ENCODE measurements around the gene HLA-DMB. TPM values are rescaled to one million over a fixed set of nuclear protein-coding genes. Genes with fewer than 3 reads are reported as not detected.

The HLA-DMB gene
- total RNA-seq, 2 experiments from 2014 or later: 4.6 to 6.0 TPM

- Mint-ChIP-seq H3K4me1 (ENCODE audit: low read depth) (peaks cover 49% of the 10 kb centered on the region), H3K27ac (no peak overlapping the region), H3K36me3 (ENCODE audit: low read depth) (peaks cover 100% of the 10 kb centered on the region), H3K9me3 (no peaks in the 10 kb centered on the region), H3K27me3 (no peaks in the 10 kb centered on the region), H3K4me3 (no peak overlapping the region)
- ChIA-PET POLR2A (interaction anchor here (0.7 to 12.1 kb wide), 5 partner anchors 9 to 133 kb away, joined by 3 to 325 read pairs (median 7); partner anchors contain the start of genes BRD2, HLA-DMA and HLA-DMB), CTCF (interaction anchor here (13.1 kb wide), 1 partner anchor 22 kb away, joined by 177 read pairs; the partner anchor contains the start of gene HLA-DMA)
- TF ChIP-seq CTCF (IDR thresholded peaks at IDR 0.05): no peak
- no peak overlapping the region for H3K27ac ChIP-seq (ENCODE audit: low read depth in 1 of 2, low read length in 2 of 2)
- ATAC-seq (ENCODE audit: poor library complexity) (no peak), DNase-seq (no peak)
- no peaks in the 10 kb centered on the region for H3K9me3 ChIP-seq (ENCODE audit: control insufficient read depth in 1 of 2, insufficient read depth in 1 of 2, low read length in 2 of 2)
- H3K36me3 ChIP-seq (ENCODE audit: insufficient read depth, low read length): peaks cover 92% of the 10 kb centered on the region
- H3K27me3 ChIP-seq (ENCODE audit: control insufficient read depth in 1 of 2, insufficient read depth in 2 of 2, low read length in 2 of 2): no peaks in the 10 kb centered on the region
- intact Hi-C loops (cut with DNase I, micrococcal nuclease): no loop called here
- H3K4me1 ChIP-seq (ENCODE audit: insufficient read depth, low read length): peaks cover 56% of the 10 kb centered on the region
- H3K4me3 ChIP-seq (ENCODE audit: low read length): no peak overlapping the region
Observed at GRCh38 chr6:32977953-32978324, 37.1 kb upstream of the HLA-DMB start.

GRCh38 chr6:32977272-32977952, 36.6 kb upstream of the HLA-DMB start:
- peaks cover 56% of the 10 kb centered on the region for H3K4me1 ChIP-seq (ENCODE audit: insufficient read depth, low read length)
- intact Hi-C loops (cut with DNase I, micrococcal nuclease): no loop called here
- H3K4me3 ChIP-seq (ENCODE audit: low read length): no peak overlapping the region
- ChIA-PET POLR2A (interaction anchor here (0.7 to 12.1 kb wide), 5 partner anchors 9 to 132 kb away, joined by 3 to 325 read pairs (median 7); partner anchors contain the start of genes BRD2, HLA-DMA and HLA-DMB), CTCF (interaction anchor here (13.1 kb wide), 1 partner anchor 21 kb away, joined by 177 read pairs; the partner anchor contains the start of gene HLA-DMA)
- DNase-seq: no peak
- no peak overlapping the region for H3K4me3 Mint-ChIP-seq
- H3K27ac Mint-ChIP-seq: peak overlapping the region; percentile 29
- peaks cover 97% of the 10 kb centered on the region for H3K36me3 ChIP-seq (ENCODE audit: insufficient read depth, low read length)
- H3K27me3 Mint-ChIP-seq: no peaks in the 10 kb centered on the region
- H3K27ac ChIP-seq (ENCODE audit: low read depth in 1 of 2, low read length in 2 of 2): peak overlapping the region in 1 of 2 donors; percentile 13
- H3K36me3 Mint-ChIP-seq (ENCODE audit: low read depth): peaks cover 100% of the 10 kb centered on the region
- ATAC-seq (ENCODE audit: poor library complexity): no peak
- no peak for TF ChIP-seq CTCF (IDR thresholded peaks at IDR 0.05)
- H3K4me1 Mint-ChIP-seq (ENCODE audit: low read depth): peaks cover 44% of the 10 kb centered on the region
- H3K9me3 Mint-ChIP-seq: no peaks in the 10 kb centered on the region
- H3K9me3 ChIP-seq (ENCODE audit: control insufficient read depth in 1 of 2, insufficient read depth in 1 of 2, low read length in 2 of 2): no peaks in the 10 kb centered on the region
- H3K27me3 ChIP-seq (ENCODE audit: control insufficient read depth in 1 of 2, insufficient read depth in 2 of 2, low read length in 2 of 2): no peaks in the 10 kb centered on the region

- ChIA-PET CTCF (interaction anchor here (11.8 to 13.1 kb wide), 2 partner anchors 9 to 21 kb away, joined by 108 to 177 read pairs; partner anchors contain the start of gene HLA-DMA), POLR2A (interaction anchor here (0.6 to 12.1 kb wide), 7 partner anchors 8 to 174 kb away, joined by 3 to 444 read pairs (median 6); partner anchors contain the start of genes BRD2, HLA-DMA, HLA-DMB and PSMB8)
- Histone ChIP-seq H3K9me3 (ENCODE audit: control insufficient read depth in 1 of 2, insufficient read depth in 1 of 2, low read length in 2 of 2) (no peaks in the 10 kb centered on the region), H3K27ac (ENCODE audit: low read depth in 1 of 2, low read length in 2 of 2) (no peak overlapping the region), H3K4me1 (ENCODE audit: insufficient read depth, low read length) (peaks cover 59% of the 10 kb centered on the region), H3K4me3 (ENCODE audit: low read length) (no peak overlapping the region), H3K27me3 (ENCODE audit: control insufficient read depth in 1 of 2, insufficient read depth in 2 of 2, low read length in 2 of 2) (no peaks in the 10 kb centered on the region), H3K36me3 (ENCODE audit: insufficient read depth, low read length) (peaks cover 93% of the 10 kb centered on the region)
- Mint-ChIP-seq H3K4me1 (ENCODE audit: low read depth) (peaks cover 44% of the 10 kb centered on the region), H3K27ac (peak overlapping the region; percentile 75), H3K4me3 (peak overlapping the region; percentile 79), H3K9me3 (no peaks in the 10 kb centered on the region), H3K27me3 (no peaks in the 10 kb centered on the region), H3K36me3 (ENCODE audit: low read depth) (peaks cover 100% of the 10 kb centered on the region)
- TF ChIP-seq CTCF (IDR thresholded peaks at IDR 0.05): no peak
- DNase-seq (no peak), ATAC-seq (ENCODE audit: poor library complexity) (no peak)
- intact Hi-C loops (cut with DNase I, micrococcal nuclease): no loop called here
Observed at GRCh38 chr6:32976334-32977069, 35.7 kb upstream of the HLA-DMB start.

Data from CD4-positive, alpha-beta T cell (primary cell).